Measurements from ENCODE around the gene ANKS4B.

- TF ChIP-seq POLR2A (IDR thresholded peaks at IDR 0.05; ENCODE audit: low read depth, low read length) = no peak
- TF ChIP-seq CTCF (IDR thresholded peaks at IDR 0.05; ENCODE audit: extremely low read depth in 1 of 2, insufficient read depth in 1 of 2, low read depth in 1 of 2, low read length in 2 of 2) = no peak
- no peak for TF ChIP-seq EZH2 (IDR thresholded peaks at IDR 0.05; ENCODE audit: borderline replicate concordance, low read depth, low read length, severe bottlenecking)
- no peak for TF ChIP-seq POLR2AphosphoS5 (IDR thresholded peaks at IDR 0.05; ENCODE audit: insufficient read depth, low read depth, low read length)
- no peak for TF ChIP-seq MAX (IDR thresholded peaks at IDR 0.05; ENCODE audit: insufficient read depth, insufficient read length)
These were observed 35.9 kb upstream of the ANKS4B start for GRCh38 chr16:21197621-21198020.

Measured in endothelial cell of umbilical vein (primary cell).